Colon (tissue), 2 donors: ENCODE measurements around the gene C2orf49.

Experiments used
- FAIRE-seq: peaks from 2 replicates; lab custom pipeline; 2012; peaks lifted over from hg19 to GRCh38; lab: Jason Lieb, UNC
- donor health status: control.
- donor health status: control.

C2orf49 gene

DNA sequence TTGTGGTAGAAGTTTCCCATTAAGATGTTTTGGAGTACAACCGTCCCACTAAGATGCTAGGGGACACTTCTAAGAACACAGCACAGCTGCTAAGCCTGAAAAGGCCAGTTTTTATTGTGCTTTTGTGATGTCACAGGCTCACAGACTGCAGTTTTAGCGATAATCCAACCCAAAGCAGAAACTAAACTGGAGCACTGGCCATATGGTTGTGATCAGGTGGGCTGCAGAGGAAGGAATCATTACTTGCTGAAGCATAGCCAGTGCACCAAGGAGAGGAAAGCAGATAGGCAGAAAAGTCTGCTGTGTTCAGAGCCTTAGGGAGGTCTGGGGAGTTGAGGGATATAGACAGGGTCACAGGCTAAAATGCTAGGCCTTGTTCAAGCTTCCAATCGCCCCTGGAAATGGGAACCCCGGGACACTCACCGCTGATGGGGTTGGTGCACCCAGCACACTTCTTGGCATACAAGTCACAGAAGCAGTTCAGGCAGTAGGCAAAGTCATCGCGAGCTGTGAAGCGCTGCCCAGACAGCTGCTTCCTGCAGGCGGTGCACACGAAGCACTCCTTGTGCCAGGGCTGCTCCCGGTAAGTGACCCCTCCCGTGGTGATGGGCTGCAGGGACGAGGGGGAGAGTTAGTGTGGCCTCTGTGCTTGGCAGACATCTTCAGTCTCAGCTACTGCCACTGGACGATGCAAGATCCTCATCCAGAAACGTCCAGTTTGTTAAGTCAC is 25.7 kb downstream of the C2orf49 start:
- FAIRE-seq = no peak

DNA sequence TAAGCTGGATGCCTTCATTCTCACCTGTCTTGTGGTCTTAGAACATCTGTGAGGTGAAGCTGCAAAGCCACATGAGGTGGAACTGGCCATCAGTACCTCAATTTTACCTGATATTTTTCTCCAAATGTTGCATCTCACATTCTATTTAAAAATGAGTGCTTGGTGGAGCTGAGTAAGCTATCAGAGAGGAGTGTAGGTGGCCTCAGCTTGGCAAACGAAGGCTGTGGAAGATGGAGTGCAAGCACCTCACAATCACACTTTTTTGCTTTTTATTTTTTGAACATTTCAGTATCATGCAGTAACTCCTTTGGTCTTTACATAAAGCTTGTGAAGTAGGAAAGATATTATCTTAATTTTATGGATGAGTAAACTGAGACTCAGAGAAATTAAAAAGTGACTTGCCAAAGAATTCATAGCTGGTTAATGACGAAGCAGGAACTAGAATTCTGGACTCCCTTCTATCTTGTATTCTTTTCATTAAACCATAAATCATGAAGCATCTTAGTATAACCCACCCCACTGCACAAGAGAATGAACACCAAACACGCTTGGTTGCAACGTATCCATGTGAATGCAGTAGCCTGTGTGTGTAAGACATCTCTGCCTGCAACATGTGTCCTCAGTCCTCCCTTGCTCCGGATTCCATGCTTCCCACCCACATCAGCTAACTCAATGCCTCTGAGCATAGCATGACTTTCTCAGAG is 27.2 kb downstream of the C2orf49 start:
- no peak for FAIRE-seq

DNA sequence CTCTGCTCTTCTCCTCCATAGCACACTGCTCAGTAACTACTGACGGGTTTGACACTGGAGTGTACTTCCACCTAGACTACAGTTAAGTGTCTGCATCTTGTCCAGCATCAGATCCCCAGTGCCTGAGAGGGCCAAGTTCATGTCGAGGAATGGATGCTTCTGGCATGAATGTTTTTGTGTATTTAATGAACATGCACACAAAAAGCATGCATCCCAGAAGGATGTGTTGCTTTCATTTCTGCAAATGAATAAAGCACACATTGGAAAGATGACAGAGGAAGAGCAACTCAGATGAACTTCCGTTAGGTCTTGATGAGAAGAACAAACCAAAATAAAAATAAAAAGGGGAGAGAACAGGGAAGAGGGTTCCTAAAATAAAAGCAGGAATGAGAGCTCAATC is 27.9 kb downstream of the C2orf49 start:
- no peak for FAIRE-seq

DNA sequence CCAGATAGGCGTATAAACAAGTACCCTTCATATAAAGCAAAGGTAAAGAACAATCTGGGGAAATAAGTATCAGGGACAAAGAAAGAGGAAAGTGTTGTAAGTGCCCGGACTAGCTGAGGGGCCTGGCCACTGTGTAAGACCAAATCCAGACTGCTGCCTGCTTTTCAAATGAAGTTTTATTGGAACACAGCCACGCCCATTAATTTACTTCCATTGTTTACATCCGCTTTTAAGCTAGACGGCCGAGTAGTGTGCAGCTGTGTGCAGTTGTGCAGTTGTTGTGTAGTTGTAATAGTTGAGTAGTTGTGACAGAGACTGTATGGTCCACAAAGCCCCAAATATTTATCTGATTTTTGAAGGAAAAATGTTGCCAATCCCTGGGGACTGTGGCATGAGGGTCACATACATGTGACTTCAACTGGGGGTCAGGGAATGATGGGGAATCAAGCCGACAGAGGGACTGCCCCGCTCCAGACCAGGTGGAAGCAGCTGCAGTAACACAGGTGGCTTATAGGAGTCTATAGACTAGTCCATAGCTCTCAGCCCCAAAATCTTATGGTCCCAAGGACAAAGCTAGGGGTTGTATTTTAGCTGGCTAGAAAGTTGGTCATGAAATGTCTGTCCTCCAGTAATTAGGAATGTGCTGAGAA is 31.5 kb downstream of the C2orf49 start:
- FAIRE-seq = no peak

DNA sequence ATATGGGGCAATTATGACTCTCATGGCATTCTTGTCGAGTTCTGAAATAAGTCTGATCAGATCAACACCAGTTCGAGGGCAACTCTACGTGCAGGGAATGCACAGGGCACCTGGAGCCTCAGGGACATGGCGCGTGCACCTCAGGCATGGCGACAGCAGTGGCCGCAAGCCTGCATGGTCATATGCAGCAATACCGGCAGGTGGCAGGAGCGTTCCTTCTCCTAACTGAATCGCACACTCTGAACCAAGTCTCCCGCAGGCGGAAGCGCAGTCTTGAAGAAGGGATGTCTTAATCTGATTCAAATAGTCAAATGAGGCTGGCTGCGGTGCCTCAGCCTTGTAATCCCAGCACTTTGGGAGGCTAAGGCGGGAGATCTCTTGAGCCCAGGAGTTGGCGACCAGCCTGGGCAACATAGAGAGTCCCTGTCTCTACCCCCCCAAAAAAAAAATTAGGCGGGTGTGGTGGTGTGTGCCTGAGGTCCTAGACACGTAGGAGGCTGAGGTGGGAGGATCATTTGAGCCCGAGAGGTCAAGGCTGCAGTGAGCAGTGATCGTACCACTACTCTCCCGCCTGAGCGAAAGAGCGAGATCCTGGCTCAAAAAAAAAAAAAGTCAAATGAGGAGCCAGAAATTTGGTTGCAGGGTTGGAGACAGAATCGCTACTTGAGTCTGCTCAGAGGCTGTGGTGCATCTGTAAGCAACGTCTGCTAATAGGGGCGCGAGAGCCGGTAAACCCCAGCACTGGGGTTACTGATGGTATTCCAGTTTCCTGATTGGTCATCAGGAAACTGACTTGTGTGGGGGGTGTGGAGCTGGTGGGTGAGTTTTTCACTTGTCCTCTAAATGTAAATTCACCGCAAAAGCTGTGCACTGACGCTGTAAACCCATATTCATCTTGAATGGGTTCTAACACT is 32.7 kb downstream of the C2orf49 start:
- FAIRE-seq = no peak

DNA sequence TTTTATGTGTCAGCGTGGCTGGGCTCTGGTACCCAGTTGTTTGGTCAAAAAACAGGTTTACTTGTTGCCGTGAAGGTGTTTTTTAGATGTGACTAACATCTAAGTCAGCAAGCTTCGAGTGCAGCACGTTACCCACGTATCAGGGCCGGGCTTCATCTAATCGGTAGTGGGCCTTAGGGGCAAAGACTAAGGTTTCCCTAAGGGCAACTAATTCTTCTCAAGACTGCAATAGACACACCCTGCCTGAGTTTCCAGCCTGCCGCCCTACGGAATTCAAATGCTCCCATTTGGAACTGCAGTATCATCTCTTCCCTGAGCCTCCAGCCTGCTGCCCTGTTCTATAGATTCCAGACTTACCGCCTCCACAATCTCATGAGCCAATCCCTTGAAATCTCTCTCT is 33.8 kb downstream of the C2orf49 start:
- no peak for FAIRE-seq

DNA sequence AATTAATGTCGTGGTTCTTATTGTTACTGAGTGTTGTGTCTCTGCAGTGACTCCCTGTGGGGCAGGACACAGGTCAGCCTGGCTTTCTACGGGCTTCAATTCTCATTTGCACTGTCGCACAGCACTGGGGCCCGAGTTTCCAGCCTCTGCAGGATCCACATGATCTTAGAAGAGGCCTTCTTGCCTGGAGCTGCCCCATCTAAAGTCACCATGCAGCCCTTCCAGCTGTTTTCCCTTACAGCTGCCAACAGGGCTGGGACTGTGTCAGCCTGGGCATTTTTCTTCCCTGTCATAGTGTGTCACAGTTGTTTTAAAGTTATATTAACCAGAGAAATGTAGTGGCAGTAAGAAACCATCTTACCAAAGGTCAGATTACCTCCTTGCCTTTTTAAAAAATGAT is 34.5 kb downstream of the C2orf49 start:
- no peak for FAIRE-seq

DNA sequence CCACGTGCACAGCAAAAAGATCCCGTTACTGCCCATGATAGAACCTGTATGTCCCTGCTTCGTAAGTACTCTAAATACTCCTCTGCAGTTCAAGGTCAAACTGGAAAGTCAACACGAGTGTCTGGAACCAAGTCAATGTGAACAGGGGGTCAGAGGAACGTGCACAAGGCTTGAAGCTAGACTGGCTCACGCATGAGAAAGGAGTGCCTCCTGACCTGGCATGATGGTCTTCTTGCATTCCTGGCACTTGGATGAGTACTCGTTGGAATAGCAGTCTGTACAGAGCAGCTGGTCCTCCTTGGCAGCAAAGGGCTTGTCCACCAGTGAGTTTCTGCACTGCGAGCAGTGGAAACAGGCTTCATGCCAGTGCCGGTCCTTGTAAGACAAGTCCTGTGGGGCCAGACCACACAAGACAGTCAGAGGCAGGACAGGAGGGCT is 36.0 kb downstream of the C2orf49 start:
- no peak for FAIRE-seq

DNA sequence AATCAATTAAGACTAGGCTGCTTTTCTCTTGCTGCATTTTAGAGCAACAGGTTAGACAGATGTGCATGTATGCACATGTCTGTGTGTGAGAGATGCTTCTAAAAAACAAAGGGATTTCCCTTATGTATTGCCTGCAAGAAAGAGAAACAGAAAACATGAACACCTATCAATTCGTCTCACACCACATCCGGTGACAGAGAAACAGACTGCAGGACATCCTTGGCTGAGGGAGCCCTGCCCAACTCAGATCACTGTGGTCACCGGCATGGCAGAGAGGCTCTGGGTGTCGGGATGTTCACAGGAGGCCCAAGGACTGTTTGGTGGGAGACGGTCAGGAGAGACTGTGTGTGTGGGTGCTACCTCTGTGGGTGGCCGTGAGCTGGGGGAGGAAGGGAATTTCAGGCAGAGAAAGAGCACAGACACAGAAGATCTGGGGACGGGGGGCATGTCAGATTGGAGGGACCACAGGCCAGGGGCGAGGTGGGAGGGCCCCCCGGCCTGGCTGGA is 36.6 kb downstream of the C2orf49 start:
- no peak for FAIRE-seq

DNA sequence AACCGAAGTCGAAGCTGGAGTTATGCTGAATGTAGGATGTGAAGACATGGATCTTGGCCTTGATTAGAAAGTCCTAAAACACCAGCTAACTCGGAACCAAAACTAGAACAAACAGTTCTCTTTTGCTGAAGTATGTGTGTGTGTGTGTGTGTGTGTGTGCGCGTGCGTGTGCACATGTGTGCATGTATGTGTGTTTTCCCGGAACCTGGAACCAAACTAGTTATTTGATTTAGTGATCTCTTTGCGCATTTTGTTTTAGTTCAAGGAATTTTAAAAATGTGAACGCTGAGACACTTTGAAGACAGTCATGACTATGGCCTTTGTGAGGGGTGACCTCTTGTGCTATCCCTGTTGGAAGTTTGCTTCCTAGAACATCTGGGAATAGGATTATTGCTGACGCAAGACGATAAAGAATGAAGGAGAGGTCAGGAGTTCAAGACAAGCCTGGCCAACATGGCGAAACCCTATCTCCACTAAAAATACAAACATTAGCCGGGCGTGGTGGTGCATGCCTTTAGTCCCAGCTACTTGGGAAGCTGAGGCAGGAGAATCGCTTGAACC is 37.7 kb downstream of the C2orf49 start:
- no peak for FAIRE-seq

DNA sequence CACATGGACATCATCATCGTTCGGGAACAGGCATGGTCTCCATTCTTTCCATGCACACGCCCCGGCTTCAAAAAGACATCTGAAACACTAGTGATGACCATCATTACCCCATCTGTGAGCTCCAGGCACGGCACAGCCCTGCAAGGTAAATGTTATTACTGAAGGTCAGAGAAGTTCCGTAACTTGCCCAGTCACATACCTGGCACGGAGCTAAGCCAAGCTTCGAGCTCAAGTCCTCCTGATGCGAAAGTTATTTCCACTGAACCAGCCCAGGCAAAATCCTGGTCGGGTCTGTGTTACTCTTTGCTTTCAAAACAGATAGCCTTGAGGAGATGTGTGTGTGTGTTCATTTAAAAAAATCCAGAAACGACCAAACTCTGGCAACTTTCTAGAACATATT is 38.7 kb downstream of the C2orf49 start:
- no peak for FAIRE-seq

DNA sequence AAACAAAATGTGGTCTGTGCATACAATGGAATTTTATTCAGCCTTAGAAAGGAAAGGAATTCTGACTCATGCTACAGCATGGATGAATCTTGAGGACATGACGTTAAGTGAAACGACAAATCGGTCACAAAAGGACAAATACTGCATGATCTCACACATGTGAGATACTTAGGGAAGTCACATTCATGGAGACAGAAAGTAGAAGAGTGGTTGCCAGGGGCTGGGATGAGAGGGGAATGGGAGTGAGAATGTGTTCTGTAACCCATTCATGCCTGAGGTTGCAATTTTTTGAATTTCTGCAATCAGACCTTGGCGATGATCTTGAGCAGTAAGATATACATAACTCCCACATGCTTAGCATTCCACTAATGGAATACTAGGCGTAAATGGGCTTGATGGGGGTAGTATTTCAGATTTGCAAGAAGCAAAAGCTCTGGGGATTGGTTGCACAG is 39.5 kb downstream of the C2orf49 start:
- no peak for FAIRE-seq

DNA sequence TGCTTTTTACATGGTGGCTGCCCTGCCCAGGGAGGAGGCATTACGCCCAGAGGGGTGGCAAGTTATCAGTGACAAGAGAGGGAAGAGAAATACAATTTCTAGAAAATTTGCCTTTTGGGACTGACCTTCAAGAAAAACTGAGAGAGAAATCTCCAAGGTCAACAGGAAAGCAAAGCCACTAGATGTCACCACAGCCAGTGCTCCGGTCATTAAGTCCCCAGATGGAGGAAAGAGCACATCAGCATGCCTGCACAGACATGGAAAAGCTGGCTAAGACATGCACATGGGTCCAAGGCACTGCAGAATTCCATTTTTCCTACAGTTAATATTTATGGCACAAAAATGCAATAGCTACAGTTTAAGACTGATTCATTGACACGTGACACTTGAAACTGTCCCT is 40.5 kb downstream of the C2orf49 start:
- no peak for FAIRE-seq

DNA sequence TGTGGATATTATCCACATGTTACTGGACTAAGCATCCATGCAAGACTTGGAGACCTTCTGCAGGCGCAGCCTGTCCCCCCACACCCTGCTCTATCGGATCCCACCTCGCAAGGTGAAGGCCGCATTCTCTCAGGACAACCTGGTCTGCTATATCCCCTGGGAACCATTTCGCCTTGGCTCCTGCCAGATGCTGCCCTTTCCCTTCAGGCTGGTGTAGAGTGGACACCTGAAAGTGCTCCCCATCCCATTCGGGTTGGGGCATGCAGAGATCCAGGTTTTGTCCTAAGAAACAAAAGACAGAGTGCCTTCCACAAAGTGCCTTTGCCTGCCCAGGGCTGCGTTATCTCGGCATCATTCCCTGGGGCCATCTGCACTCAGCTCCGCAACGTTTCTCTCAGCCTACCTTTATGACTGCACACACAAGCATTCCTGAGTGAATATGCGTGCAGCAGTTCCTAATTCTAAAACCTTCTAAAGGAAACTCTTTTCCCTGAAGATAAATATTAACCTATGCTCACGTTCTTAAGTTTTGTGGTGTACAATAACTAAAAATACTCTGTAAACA is 41.0 kb downstream of the C2orf49 start:
- no peak for FAIRE-seq

DNA sequence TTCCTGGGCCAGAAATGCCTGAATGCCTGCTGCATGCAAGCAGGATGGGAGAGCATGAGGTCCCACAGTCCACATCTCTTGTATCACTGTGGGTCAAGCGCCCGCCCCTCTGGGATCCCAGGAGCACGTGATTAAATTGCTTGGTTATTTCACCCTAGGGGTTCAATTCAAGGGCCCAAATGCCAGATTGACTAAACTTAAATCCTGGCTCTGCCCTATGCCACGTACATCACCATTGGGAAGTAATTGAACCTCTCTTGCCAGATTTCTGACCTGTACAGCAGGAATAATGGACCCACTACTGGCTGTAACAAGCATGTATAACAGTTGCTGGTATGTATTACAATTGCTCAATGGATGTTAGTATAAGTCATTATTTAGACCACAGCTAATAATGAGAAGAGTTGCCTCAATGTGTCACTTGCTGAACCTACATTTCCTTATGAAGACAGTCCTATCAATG is 41.6 kb downstream of the C2orf49 start:
- FAIRE-seq = no peak

DNA sequence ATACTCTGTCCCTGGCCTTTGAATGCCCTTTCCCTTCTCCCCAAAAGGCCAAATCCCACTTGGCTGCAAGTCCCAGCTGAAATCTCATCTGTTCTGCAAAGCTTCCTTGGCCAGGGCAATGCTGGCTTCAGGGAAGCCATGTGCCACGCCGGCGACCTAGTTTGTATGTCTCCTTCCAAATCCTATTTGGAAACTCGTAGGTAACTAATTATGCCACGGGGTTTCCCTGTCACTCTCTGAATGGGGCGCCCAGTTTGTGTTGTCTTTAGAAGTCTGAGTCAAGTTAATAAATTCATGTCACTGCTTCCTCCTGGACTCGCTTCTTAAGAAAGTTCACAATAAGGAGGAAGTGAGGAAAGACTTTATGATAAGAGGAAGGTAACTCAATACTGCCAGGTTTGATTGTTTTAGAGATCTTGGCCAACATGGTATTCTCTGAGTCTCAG is 42.4 kb downstream of the C2orf49 start:
- no peak for FAIRE-seq

DNA sequence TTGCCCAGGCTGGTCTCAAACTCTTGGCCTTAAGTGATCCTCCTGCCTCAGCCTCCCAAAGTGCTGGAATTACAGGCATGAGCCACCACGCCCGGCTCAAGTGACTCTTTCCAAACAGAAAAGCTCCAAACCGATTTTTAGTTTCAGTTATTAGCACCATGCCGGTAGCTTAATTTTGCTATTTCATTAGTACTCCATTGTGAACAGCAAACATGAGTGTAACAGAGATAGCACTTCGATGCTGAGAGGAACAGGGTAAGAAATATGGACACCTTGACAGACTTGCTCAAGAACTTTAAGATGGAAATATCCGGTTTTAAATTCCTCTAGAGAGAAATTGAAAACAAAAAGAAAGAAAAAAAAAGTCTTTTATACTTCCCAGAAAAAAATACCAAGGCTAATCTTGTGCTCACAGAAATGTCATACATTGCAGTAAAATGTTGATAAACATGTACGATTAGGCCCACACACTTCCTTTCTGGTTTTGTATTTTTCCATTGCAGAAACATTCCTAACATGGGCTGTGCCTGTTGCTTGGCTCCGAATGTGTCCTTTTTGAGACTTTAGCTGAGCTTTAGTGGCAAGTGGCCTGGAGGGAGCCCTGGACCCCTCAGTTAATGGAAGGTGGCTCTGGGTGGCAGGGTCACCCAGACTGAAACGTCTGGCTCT is 43.2 kb downstream of the C2orf49 start:
- no peak for FAIRE-seq

DNA sequence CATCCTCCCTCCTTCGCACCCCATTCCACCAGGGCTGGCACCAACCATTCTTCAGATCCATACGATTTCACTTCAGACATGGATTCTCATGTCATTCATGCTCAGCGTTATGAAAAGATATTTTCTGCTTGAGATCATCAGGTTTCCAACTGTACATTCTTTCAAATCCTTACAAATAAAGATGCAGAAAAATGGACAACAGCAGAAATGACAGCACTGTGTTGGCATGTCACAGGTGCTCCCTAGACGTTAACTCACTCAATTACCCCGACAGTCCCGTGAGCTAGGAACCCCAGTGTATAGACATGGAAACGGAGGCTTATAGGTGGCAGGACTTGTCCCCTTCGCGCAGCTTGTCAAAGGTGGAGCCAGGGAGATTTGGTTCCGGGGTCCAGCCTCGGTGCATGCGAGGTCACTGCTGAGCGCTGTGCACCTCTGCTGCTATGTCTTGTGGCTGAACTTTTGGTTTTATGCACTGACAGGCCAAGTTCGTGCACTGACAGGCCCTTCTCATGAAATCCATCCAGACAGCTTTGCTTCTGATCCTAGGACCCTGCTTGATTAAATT is 43.8 kb downstream of the C2orf49 start:
- no peak for FAIRE-seq

DNA sequence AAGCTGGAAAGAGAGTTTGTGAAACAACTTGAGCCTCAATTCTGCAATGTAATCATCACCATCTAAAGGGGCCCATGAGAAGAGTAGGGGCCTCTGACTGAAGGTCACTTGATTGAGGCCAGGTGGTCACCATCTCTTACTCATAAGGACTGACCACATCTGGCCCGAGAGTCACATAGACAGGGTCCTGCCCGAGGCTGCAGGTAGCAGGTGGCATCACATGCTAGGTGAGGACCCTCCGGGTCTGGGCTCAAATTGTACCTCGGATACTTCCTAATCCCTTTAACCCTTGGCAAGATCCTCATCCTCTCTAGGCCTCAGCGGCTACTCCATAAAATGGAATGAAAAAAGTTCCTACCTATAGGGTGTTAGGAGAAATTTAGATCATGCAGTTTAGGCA is 44.8 kb downstream of the C2orf49 start:
- FAIRE-seq = no peak
